ENCODE measurements around the gene PPARG. TPM values are rescaled to one million over a fixed set of nuclear protein-coding genes. Genes with fewer than 3 reads are reported as not detected.
A peak's percentile ranks its signal among the peaks of the same experiment; 100 is the strongest.

PPARG gene
- total and polyA plus RNA-seq, 2 of the 13 experiments (the other 11 are each of a cell fraction or from before 2014, with no cell fraction given) = 13.9 to 58.3 TPM

- TF ChIP-seq, protein P1, sequence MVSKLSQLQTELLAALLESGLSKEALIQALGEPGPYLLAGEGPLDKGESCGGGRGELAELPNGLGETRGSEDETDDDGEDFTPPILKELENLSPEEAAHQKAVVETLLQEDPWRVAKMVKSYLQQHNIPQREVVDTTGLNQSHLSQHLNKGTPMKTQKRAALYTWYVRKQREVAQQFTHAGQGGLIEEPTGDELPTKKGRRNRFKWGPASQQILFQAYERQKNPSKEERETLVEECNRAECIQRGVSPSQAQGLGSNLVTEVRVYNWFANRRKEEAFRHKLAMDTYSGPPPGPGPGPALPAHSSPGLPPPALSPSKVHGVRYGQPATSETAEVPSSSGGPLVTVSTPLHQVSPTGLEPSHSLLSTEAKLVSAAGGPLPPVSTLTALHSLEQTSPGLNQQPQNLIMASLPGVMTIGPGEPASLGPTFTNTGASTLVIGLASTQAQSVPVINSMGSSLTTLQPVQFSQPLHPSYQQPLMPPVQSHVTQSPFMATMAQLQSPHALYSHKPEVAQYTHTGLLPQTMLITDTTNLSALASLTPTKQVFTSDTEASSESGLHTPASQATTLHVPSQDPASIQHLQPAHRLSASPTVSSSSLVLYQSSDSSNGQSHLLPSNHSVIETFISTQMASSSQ (IDR thresholded peaks at IDR 0.05; ENCODE audit: low read depth) = no peak
- TF ChIP-seq, protein P1 (CRISPR knock-in tag; IDR thresholded peaks at IDR 0.05; ENCODE audit: borderline replicate concordance) = no peak; the same call in 1 of the 2 replicates
- no peak for TF ChIP-seq SMARCC2 (IDR thresholded peaks at IDR 0.05)
- TF ChIP-seq ZNF280B (CRISPR knock-in tag; IDR thresholded peaks at IDR 0.05; ENCODE audit: borderline replicate concordance) = peak; percentile 68; the same call in 1 of the 2 replicates
- no peak for TF ChIP-seq ZKSCAN8 (CRISPR knock-in tag; IDR thresholded peaks at IDR 0.05; ENCODE audit: borderline replicate concordance)
- no peak for TF ChIP-seq MLXIP (CRISPR knock-in tag; IDR thresholded peaks at IDR 0.05; ENCODE audit: borderline replicate concordance)
- no peak for TF ChIP-seq STAG1 (CRISPR knock-in tag; IDR thresholded peaks at IDR 0.05)
- TF ChIP-seq TAF15 (IDR thresholded peaks at IDR 0.05; ENCODE audit: low read depth, low read length, poor library complexity, severe bottlenecking) = no peak
- no peak for TF ChIP-seq MAFG (CRISPR knock-in tag; IDR thresholded peaks at IDR 0.05)
- no peak for TF ChIP-seq GTF2F1 (IDR thresholded peaks at IDR 0.05; ENCODE audit: low read length)
- no peak for TF ChIP-seq ZNF782 (CRISPR knock-in tag; IDR thresholded peaks at IDR 0.05; ENCODE audit: borderline replicate concordance)
- TF ChIP-seq IKZF1 (IDR thresholded peaks at IDR 0.05) = no peak
- TF ChIP-seq, protein P2, sequence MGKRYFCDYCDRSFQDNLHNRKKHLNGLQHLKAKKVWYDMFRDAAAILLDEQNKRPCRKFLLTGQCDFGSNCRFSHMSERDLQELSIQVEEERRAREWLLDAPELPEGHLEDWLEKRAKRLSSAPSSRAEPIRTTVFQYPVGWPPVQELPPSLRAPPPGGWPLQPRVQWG (CRISPR knock-in tag; IDR thresholded peaks at IDR 0.05; ENCODE audit: borderline replicate concordance, low read depth) = no peak
- peak; percentile 72; the same call in 1 of the 2 replicates for TF ChIP-seq CSRNP1 (CRISPR knock-in tag; IDR thresholded peaks at IDR 0.05)
- TF ChIP-seq ZNF577 (CRISPR knock-in tag; IDR thresholded peaks at IDR 0.05; ENCODE audit: borderline replicate concordance, low read depth) = no peak
- no peak for TF ChIP-seq ZNF713 (CRISPR knock-in tag; IDR thresholded peaks at IDR 0.05)
- TF ChIP-seq GATA4 (IDR thresholded peaks at IDR 0.05; ENCODE audit: borderline replicate concordance, low read depth) = no peak
- TF ChIP-seq ZNF768 (CRISPR knock-in tag; IDR thresholded peaks at IDR 0.05) = no peak; the same call in 1 of the 2 replicates
Measured at GRCh38 chr3:12288182-12289129, at the start of gene PPARG (continued).

All from HepG2 (cell line).